T47D (cell line): ENCODE data around the gene EFNA4.
A peak's percentile ranks its signal among the peaks of the same experiment; 100 is the strongest.

ENCODE experiments used
- DNase-seq, 2 experiments: peaks; one replicate each; pipeline versions ENCODE4 v3.0.0 to v3.0.0-alpha.2; 2011 to 2012; ENCODE audit warnings: low read depth in 1 of 2, low spot score in 1 of 2
- JUND ChIP-seq: IDR thresholded peaks from 2 replicates; pipeline ENCODE4 v1.6.1; 2012; ENCODE audit warnings: low read depth
- in situ Hi-C: cut with HindIII; loops from 2 replicates; pipeline ENCODE4 v1.10.0; 2016; ENCODE audit warnings: low sequenced_read_pairs, low pct_unique_long_range_greater_than_20kb

EFNA4 gene

GRCh38 chr1:155083865-155084721, 20.6 kb downstream of the EFNA4 start:
- in situ Hi-C loops: no loop called here
- TF ChIP-seq JUND: no peak
- peak; percentile 75 to 95 for DNase-seq

DNA sequence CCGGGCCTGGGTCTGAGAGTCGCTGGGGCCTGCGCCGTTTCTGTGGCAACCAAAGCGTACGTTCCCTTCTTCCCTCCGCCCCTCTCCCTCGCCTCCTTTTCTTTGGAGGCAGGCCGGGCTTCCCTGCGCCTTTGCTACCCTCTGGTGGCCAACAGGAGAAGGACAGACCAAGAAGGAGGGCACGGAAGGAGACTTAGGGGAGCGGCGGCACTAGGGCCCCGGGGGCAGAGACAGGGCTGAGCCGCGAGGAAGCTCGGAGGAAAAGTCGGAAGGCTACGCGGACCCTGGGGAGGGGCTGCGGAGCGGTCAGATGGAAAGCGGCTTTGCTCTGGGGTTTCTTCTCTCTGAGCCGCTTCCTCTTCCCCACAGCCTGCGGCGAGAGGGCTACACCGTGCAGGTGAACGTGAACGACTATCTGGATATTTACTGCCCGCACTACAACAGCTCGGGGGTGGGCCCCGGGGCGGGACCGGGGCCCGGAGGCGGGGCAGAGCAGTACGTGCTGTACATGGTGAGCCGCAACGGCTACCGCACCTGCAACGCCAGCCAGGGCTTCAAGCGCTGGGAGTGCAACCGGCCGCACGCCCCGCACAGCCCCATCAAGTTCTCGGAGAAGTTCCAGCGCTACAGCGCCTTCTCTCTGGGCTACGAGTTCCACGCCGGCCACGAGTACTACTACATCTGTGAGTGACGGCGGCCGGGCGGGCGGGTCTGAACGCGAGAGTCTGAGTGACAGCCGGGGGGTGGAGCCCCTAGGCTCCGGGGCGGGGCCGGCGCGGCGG, 21.4 kb downstream of the EFNA4 start:
- no peak for TF ChIP-seq JUND
- DNase-seq: peak; percentile 94 to 97
- in situ Hi-C loops: no loop called here

DNA sequence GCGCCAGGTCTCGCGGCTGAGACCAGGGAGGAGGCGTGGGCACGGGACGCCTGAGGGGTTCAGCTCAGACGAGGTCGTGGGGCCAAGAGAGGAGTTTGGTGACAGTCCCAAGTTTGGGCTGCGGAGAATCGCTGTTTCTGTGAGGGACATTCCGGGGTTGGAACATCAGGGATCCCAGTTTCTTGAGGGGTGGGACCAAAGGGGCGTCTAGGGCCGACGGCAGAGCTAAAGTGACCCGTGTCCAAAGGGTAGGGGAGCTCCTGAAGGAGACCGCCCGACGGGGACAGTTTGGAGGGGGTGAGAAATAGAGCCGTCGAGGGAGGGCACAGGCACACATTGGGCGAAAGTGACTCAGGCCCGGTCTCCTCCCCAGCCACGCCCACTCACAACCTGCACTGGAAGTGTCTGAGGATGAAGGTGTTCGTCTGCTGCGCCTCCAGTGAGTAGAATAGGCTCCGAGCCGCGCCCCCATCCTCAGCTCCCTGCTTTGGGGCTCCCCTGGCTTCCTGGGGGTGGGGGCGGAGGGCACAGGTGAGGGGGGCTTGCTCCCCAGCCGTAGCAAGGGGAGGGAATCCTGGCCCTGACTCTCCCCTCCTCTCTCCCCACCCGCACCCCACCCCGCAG, 22.1 kb downstream of the EFNA4 start:
- TF ChIP-seq JUND: no peak
- in situ Hi-C loops: no loop called here
- DNase-seq: peak; percentile 66 to 90

DNA sequence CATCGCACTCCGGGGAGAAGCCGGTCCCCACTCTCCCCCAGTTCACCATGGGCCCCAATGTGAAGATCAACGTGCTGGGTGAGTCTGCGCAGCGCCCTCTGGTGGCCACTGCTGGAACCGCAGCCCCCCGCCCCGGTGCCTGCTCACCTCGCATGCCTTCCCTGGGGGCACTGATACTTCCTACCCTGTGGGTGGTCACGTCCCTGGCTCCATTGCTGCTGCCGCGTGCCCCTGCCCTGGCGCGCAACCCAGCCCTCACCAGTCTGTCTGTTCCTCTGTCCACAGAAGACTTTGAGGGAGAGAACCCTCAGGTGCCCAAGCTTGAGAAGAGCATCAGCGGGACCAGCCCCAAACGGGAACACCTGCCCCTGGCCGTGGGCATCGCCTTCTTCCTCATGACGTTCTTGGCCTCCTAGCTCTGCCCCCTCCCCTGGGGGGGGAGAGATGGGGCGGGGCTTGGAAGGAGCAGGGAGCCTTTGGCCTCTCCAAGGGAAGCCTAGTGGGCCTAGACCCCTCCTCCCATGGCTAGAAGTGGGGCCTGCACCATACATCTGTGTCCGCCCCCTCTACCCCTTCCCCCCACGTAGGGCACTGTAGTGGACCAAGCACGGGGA, 22.7 kb downstream of the EFNA4 start:
- in situ Hi-C loops: no loop called here
- DNase-seq: peak; percentile 54 to 69

DNA sequence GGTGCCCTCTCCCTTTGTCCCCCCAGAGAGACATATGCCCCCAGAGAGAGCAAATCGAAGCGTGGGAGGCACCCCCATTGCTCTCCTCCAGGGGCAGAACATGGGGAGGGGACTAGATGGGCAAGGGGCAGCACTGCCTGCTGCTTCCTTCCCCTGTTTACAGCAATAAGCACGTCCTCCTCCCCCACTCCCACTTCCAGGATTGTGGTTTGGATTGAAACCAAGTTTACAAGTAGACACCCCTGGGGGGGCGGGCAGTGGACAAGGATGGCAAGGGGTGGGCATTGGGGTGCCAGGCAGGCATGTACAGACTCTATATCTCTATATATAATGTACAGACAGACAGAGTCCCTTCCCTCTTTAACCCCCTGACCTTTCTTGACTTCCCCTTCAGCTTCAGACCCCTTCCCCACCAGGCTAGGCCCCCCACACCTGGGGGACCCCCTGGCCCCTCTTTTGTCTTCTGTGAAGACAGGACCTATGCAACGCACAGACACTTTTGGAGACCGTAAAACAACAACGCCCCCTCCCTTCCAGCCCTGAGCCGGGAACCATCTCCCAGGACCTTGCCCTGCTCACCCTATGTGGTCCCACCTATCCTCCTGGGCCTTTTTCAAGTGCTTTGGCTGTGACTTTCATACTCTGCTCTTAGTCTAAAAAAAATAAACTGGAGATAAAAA, 23.5 kb downstream of the EFNA4 start:
- TF ChIP-seq JUND: no peak
- in situ Hi-C loops: no loop called here
- no peak for DNase-seq

More for the DNA sequence above, 22.7 kb downstream of the EFNA4 start:
- TF ChIP-seq JUND: no peak

DNA sequence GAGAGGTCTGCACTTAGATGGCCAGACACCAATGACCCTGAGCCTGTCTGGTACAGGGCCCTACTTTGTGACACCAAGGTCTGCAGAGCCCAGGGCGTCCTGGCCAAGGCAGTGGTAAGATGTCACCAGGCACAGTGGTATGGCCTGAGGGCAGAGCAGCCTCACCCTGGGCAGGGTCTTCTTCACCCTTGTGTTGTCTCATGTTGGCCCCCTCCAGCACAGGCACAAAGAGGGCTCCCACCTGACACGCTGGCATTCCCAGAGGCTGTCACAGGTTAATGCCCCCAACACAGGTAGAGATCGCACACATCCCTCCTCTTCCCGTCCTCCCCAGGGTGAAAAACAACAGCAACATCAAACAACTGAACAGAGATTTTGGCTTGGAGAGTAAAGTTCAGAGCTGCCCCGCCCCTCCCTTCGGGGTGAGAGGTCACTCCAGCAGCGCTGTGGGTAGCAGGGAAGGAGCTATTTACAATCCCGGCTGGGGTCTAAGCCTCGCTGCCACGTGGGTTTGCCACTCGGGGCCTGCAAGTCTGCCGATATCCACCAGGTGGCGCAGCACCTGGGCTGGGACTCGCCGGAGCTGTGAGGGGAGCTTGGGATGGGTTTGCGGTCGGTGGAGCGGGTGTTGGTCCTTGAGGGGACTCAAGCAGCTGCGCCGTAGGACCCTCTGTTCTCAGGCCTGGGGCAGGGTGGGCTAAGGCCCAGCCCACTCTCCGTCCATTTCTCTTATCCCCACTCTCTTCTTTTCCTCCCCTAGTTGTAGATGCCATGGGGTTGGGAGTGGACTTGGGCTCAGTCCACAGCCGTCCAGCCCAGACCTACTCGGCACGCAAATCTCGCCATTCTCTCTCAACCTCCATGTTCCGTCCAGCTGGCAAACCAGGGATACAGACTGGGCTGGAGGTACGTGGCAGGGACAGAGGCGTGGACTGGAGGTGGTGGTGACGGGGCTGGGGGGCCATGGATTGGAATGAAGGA, 27.8 kb downstream of the EFNA4 start:
- peak; percentile 46 to 81 for DNase-seq
- in situ Hi-C loops: no loop called here
- no peak for TF ChIP-seq JUND

GRCh38 chr1:155092131-155092530, 28.6 kb downstream of the EFNA4 start:
- no peak for DNase-seq
- TF ChIP-seq JUND: no peak
- in situ Hi-C loops: no loop called here

DNA sequence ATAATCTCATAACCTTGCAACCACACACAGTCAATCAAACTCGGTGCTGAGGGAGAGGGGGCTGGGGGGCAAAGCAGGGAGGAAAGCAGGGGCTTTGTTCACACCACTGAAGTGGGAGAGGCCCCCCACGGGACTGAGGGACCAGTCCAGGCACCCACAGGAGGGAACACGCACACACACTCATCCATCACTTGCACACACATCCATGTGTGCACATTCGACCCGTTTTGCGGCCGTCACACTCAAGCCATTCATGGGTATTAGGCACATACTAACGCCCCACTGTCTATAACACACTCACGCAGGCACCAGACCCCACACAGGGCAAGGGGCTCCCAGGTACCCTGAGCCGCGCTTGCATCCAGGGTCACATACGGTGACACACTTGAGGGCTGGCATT, 29.1 kb downstream of the EFNA4 start:
- TF ChIP-seq JUND: no peak
- in situ Hi-C loops: no loop called here

DNA sequence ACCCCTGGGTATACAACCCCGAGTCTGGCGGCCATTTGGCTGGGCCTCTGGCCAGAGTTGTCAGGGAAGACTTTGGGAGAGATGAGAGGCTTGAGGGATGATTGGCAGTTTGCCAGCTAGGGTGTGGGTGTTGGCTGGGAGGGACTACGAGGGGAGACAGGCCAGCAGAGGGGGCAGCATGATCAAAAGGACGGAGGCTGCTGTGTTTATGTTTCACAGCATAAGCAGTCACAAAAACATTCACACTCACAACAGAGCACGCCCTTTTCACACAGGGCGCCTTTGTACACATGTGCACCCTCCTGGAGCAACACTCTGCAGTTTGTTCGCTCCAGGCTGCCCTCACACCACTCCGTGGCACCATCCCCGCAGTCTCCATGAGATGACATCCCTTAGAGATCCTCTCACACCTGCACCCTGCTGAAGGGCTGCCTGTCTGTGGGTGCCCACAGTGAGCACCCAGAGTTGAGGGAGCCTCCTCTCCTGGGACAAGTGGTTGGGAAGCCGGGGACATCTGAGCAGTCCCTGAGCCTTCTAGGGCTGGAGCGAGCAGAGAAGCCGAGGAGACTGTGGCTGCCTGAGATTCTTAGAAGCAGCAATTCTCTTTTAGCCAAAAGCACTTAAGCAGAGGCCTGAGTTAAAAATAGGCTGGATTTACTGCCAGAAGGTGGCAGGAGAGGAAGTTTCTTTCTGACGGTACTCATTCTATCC, 30.5 kb downstream of the EFNA4 start:
- in situ Hi-C loops: no loop called here
- no peak for TF ChIP-seq JUND
- DNase-seq: peak in 1 of 2 experiments; percentile 77

More for the DNA sequence above, 29.1 kb downstream of the EFNA4 start:
- no peak for DNase-seq

- no peak for TF ChIP-seq JUND
- in situ Hi-C loops: no loop called here
- DNase-seq: no peak
These were observed 31.0 kb downstream of the EFNA4 start for GRCh38 chr1:155094622-155094948.

DNA sequence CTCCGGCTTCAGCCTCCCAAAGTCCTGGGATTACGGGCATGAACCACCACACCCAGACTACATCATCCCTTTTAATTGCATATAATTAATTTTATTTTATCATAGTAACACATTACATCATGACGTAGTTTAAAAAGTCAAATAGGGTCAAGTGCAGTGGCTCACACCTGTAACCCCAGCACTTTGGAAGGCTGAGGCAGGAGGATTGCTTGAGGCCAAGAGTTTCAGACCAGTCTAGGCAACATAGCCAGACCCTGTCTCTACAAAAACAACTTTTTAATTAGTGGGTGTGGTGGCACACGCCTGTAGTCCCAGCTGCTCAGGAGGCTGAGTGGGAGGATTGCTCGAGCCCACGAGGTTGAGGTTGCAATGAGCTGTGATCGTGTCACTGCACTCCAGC, 35.8 kb downstream of the EFNA4 start:
- no peak for TF ChIP-seq JUND
- no peak for DNase-seq
- in situ Hi-C loops: no loop called here
